HEK293 (cell line): ENCODE measurements around the gene STX5.
A peak's percentile ranks its signal among the peaks of the same experiment; 100 is the strongest.
"Not testable (repeated sequence)": the region's sequence is repeated elsewhere in the genome, so short reads cannot be mapped to it uniquely, and the experiment has no call there.

Experiments used
- CTCF ChIA-PET: fragments of 350-600 bp; formaldehyde crosslinking; extraction: SDS; loops from one replicate; lab custom pipeline; 2021; ENCODE audit warnings: antibody characterized with exemption; lab: Yijun Ruan, JAX
- POLR2A ChIA-PET: fragments of 300-600 bp; formaldehyde crosslinking; extraction: SDS; loops from one replicate; lab custom pipeline; 2020; ENCODE audit warnings: antibody characterized with exemption, inconsistent platforms; lab: Yijun Ruan, JAX
- H3K27ac ChIP-seq: fragments of 200-500 bp; sonication (Bioruptor generic); 2 replicates; pipeline ENCODE4 v1.5.1; 2014; ENCODE audit warnings: low read depth, low read length, control low read depth, inconsistent platforms; ENCODE audit errors: extremely low read depth
- H3K36me3 ChIP-seq, 2 experiments: fragments of 200-500 bp in 1 of 2; sonication (Bioruptor generic) in 1 of 2; 1 replicate in 1 of 2; 2 replicates in 1 of 2; pipeline ENCODE4 v1.5.1; 2014 to 2017; ENCODE audit warnings: inconsistent platforms in 2 of 2, low read length in 2 of 2; ENCODE audit not compliant: control insufficient read depth in 2 of 2, insufficient read depth in 1 of 2
- H3K4me1 ChIP-seq: fragments of 200-500 bp; sonication (Bioruptor generic); 2 replicates; pipeline ENCODE4 v1.5.1; 2014; ENCODE audit warnings: mild to moderate bottlenecking, low read length, inconsistent platforms; ENCODE audit not compliant: control insufficient read depth, insufficient read depth
- H3K4me3 ChIP-seq: 2 replicates; pipeline ENCODE4 v1.5.1; 2011; ENCODE audit warnings: low read depth, mild to moderate bottlenecking, control low read depth, low read length, moderate library complexity
- H3K9me3 ChIP-seq: fragments of 200-500 bp; sonication (Bioruptor generic); 2 replicates; pipeline ENCODE4 v1.5.1; 2014; ENCODE audit warnings: low read depth, low read length, inconsistent platforms; ENCODE audit not compliant: control insufficient read depth, insufficient read depth
- EGR2 ChIP-seq: fragments of 450-650 bp; formaldehyde crosslinking; IDR thresholded peaks from 2 replicates; pipeline ENCODE4 v1.5.1; 2016; ENCODE audit warnings: low read depth, missing biosample characterization, missing genetic modification characterization
- GLI2 ChIP-seq: fragments of 450-650 bp; formaldehyde crosslinking; IDR thresholded peaks from 2 replicates; pipeline ENCODE4; 2017; ENCODE audit warnings: missing biosample characterization, missing genetic modification characterization, low read depth, borderline replicate concordance
- HOXD13 ChIP-seq: sonication (generic); formaldehyde crosslinking; IDR thresholded peaks from 2 replicates; pipeline ENCODE4 v1.8.0; 2022; ENCODE audit warnings: missing genetic modification reagents, borderline replicate concordance
- IKZF3 ChIP-seq: fragments of 450-650 bp; IDR thresholded peaks from 2 replicates; pipeline ENCODE4 v1.5.0; 2018; ENCODE audit warnings: missing biosample characterization, mild to moderate bottlenecking, missing genetic modification characterization, moderate library complexity
- INSM2 ChIP-seq: fragments of 450-650 bp; formaldehyde crosslinking; IDR thresholded peaks from 2 replicates; pipeline ENCODE4 v1.5.1; 2016; ENCODE audit warnings: missing biosample characterization, missing genetic modification characterization
- MZF1 ChIP-seq: fragments of 450-650 bp; formaldehyde crosslinking; IDR thresholded peaks from 2 replicates; pipeline ENCODE4 v1.5.1; 2017; ENCODE audit warnings: missing biosample characterization, missing genetic modification characterization, borderline replicate concordance
- SP2 ChIP-seq: fragments of 450-650 bp; formaldehyde crosslinking; IDR thresholded peaks from 2 replicates; pipeline ENCODE4 v1.5.1; 2016; ENCODE audit warnings: missing biosample characterization, missing genetic modification characterization
- ZBTB26 ChIP-seq: fragments of 450-650 bp; formaldehyde crosslinking; optimal IDR thresholded peaks from 2 replicates; pipeline ENCODE3; 2016; ENCODE audit warnings: missing biosample characterization, mild to moderate bottlenecking, missing genetic modification characterization
- ZBTB7A ChIP-seq: fragments of 450-650 bp; formaldehyde crosslinking; IDR thresholded peaks from 2 replicates; pipeline ENCODE4 v1.5.1; 2016; ENCODE audit warnings: low read depth, missing biosample characterization, missing genetic modification characterization
- ZFHX2 ChIP-seq: fragments of 450-650 bp; formaldehyde crosslinking; conservative IDR thresholded peaks from 2 replicates; pipeline ENCODE4 v1.5.1; 2016; ENCODE audit warnings: missing biosample characterization, missing genetic modification characterization
- ZFP37 ChIP-seq: fragments of 450-650 bp; formaldehyde crosslinking; IDR thresholded peaks from 2 replicates; pipeline ENCODE4 v1.5.1; 2016; ENCODE audit warnings: missing biosample characterization, missing genetic modification characterization
- ZNF10 ChIP-seq: fragments of 450-650 bp; formaldehyde crosslinking; IDR thresholded peaks from 2 replicates; pipeline ENCODE4 v1.5.1; 2017; ENCODE audit warnings: missing biosample characterization, missing genetic modification characterization
- ZNF133 ChIP-seq: fragments of 450-650 bp; formaldehyde crosslinking; IDR thresholded peaks from 2 replicates; pipeline ENCODE4 v1.5.1; 2016; ENCODE audit warnings: missing biosample characterization, missing genetic modification characterization
- ZNF155 ChIP-seq: fragments of 450-650 bp; formaldehyde crosslinking; IDR thresholded peaks from 2 replicates; pipeline ENCODE4 v1.5.1; 2016; ENCODE audit warnings: missing biosample characterization, missing genetic modification characterization
- ZNF214 ChIP-seq: fragments of 450-650 bp; formaldehyde crosslinking; IDR thresholded peaks from 2 replicates; pipeline ENCODE4 v1.5.1; 2017; ENCODE audit warnings: missing biosample characterization, mild to moderate bottlenecking, missing genetic modification characterization, borderline replicate concordance
- ZNF335 ChIP-seq: fragments of 450-650 bp; formaldehyde crosslinking; conservative IDR thresholded peaks from 2 replicates; pipeline ENCODE4 v1.5.1; 2016; ENCODE audit warnings: missing biosample characterization, missing genetic modification characterization
- ZNF341 ChIP-seq: fragments of 450-650 bp; formaldehyde crosslinking; IDR thresholded peaks from 2 replicates; pipeline ENCODE4; 2016; ENCODE audit warnings: low read depth, missing biosample characterization, missing genetic modification characterization
- ZNF366 ChIP-seq: fragments of 450-650 bp; formaldehyde crosslinking; conservative IDR thresholded peaks from 2 replicates; pipeline ENCODE4 v1.5.1; 2016; ENCODE audit warnings: missing biosample characterization, missing genetic modification characterization
- ZNF394 ChIP-seq: fragments of 450-650 bp; formaldehyde crosslinking; IDR thresholded peaks from 2 replicates; pipeline ENCODE4 v1.5.1; 2016; ENCODE audit warnings: missing biosample characterization, missing genetic modification characterization, mild to moderate bottlenecking, moderate library complexity, borderline replicate concordance
- ZNF558 ChIP-seq: fragments of 450-650 bp; formaldehyde crosslinking; IDR thresholded peaks from 2 replicates; pipeline ENCODE4 v1.5.1; 2016; ENCODE audit warnings: missing biosample characterization, missing genetic modification characterization
- ZNF610 ChIP-seq: fragments of 450-650 bp; formaldehyde crosslinking; IDR thresholded peaks from 2 replicates; pipeline ENCODE4 v1.5.1; 2016; ENCODE audit warnings: missing biosample characterization, missing genetic modification characterization, borderline replicate concordance
- ZNF629 ChIP-seq: fragments of 450-650 bp; formaldehyde crosslinking; IDR thresholded peaks from 2 replicates; pipeline ENCODE4 v1.5.1; 2017; ENCODE audit warnings: missing biosample characterization, missing genetic modification characterization
- TF ChIP-seq, protein P1 (sequence below): fragments of 450-650 bp; formaldehyde crosslinking; IDR thresholded peaks from 2 replicates; pipeline ENCODE4 v1.5.1; 2017; ENCODE audit warnings: missing biosample characterization, missing genetic modification characterization
- TF ChIP-seq, protein P2 (sequence below): fragments of 450-650 bp; formaldehyde crosslinking; IDR thresholded peaks from 2 replicates; pipeline ENCODE4 v1.5.1; 2016; ENCODE audit warnings: missing biosample characterization, missing genetic modification characterization, borderline replicate concordance
- TF ChIP-seq, protein P3 (sequence below): fragments of 450-650 bp; formaldehyde crosslinking; IDR thresholded peaks from 2 replicates; pipeline ENCODE4 v1.5.1; 2016; ENCODE audit warnings: missing biosample characterization, missing genetic modification characterization

STX5 gene

DNA sequence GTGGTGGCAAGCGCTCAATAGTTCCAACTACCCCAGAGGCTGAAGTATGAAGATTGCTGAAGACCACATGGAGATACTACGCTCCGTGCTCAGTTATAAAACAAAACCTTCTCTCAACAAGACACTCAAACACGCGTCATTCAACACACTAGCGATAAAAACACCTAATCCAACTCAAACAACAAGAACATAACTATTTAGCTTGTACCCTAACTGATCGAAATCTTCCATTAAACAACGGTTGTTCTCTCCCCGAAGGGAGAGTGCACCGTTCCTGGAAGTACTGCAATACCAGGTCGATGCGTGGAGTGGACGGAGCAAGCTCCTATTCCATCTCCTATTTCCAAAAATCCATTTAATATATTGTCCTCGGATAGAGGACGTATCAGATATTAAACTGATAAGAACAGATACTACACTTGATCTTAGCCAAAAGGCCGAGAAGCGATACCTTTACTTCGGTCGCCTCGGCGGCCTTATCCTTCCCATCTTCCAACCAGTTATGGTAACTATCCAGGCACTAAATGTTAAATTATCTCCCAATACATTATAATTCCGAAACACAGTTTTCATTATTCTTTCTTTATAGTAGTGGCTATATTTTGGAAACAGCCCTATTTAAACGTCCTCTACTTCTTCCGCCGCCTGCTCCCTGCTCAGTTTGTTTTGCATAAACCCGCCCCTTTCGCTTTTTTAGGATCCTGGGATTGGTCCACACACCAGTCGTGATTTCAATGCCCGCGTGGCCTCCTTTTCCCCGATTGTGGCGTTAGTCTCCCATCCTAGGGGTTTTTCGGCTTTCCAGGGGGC, 9.7 kb upstream of the STX5 start (continued):
- TF ChIP-seq ZNF214: no peak
- TF ChIP-seq ZNF155 (tag by site-specific recombination): no peak
- TF ChIP-seq ZNF133 (tag by site-specific recombination): no peak
- TF ChIP-seq ZNF558: peak; percentile 50; the same call in 1 of the 2 replicates
- TF ChIP-seq ZFHX2 (tag by site-specific recombination): 0 out of 2 replicates have a peak, but pooled peaks have one; percentile 11
- peak; percentile 81; the same call in 1 of the 2 replicates for TF ChIP-seq ZNF610 (tag by site-specific recombination)
- peak; percentile 88 for TF ChIP-seq HOXD13 (CRISPR knock-in tag)
- peak; percentile 58 for TF ChIP-seq ZNF10
- peak; percentile 94 for TF ChIP-seq ZNF341 (tag by site-specific recombination)
- TF ChIP-seq, protein P1, sequence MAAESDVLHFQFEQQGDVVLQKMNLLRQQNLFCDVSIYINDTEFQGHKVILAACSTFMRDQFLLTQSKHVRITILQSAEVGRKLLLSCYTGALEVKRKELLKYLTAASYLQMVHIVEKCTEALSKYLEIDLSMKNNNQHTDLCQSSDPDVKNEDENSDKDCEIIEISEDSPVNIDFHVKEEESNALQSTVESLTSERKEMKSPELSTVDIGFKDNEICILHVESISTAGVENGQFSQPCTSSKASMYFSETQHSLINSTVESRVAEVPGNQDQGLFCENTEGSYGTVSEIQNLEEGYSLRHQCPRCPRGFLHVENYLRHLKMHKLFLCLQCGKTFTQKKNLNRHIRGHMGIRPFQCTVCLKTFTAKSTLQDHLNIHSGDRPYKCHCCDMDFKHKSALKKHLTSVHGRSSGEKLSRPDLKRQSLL (tag by site-specific recombination): peak; percentile 59
- TF ChIP-seq, protein P2, sequence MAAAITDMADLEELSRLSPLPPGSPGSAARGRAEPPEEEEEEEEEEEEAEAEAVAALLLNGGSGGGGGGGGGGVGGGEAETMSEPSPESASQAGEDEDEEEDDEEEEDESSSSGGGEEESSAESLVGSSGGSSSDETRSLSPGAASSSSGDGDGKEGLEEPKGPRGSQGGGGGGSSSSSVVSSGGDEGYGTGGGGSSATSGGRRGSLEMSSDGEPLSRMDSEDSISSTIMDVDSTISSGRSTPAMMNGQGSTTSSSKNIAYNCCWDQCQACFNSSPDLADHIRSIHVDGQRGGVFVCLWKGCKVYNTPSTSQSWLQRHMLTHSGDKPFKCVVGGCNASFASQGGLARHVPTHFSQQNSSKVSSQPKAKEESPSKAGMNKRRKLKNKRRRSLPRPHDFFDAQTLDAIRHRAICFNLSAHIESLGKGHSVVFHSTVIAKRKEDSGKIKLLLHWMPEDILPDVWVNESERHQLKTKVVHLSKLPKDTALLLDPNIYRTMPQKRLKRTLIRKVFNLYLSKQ: peak; percentile 86
- peak; percentile 93 for TF ChIP-seq INSM2 (tag by site-specific recombination)
- no peak; the same call in 1 of the 2 replicates for TF ChIP-seq GLI2 (tag by site-specific recombination)
- TF ChIP-seq ZNF629 (tag by site-specific recombination): peak; percentile 96
- peak; percentile 100 for TF ChIP-seq ZFP37 (tag by site-specific recombination)
- TF ChIP-seq, all 188 proteins: peak for 113

GRCh38 chr11:62840721-62841360, 9.0 kb upstream of the STX5 start:
- H3K36me3 ChIP-seq: peaks cover 0 to 18% of the 10 kb centered on the region in 2 experiments; a peak in 2 of 3 replicates
- POLR2A ChIA-PET: interaction anchor here (0.6 to 3.4 kb wide), 58 partner anchors 8 to 1463 kb away, joined by 3 to 182 read pairs (median 6); partner anchors contain the start of genes AHNAK, B3GAT3, BSCL2 and C11orf98
- not testable (repeated sequence) for H3K9me3 ChIP-seq, H3K4me1 ChIP-seq
- CTCF ChIA-PET: interaction anchor here (0.8 to 2.3 kb wide), 3 partner anchors 21 to 943 kb away, joined by 4 to 9 read pairs (median 7); no protein-coding TSS in a partner anchor
- peak overlapping the region; percentile 63 for H3K4me3 ChIP-seq
- peak overlapping the region; percentile 80 for H3K27ac ChIP-seq
- TF ChIP-seq ZBTB7A (tag by site-specific recombination): 0 out of 2 replicates have a peak, but pooled peaks have one; percentile 24
- TF ChIP-seq, protein P3, sequence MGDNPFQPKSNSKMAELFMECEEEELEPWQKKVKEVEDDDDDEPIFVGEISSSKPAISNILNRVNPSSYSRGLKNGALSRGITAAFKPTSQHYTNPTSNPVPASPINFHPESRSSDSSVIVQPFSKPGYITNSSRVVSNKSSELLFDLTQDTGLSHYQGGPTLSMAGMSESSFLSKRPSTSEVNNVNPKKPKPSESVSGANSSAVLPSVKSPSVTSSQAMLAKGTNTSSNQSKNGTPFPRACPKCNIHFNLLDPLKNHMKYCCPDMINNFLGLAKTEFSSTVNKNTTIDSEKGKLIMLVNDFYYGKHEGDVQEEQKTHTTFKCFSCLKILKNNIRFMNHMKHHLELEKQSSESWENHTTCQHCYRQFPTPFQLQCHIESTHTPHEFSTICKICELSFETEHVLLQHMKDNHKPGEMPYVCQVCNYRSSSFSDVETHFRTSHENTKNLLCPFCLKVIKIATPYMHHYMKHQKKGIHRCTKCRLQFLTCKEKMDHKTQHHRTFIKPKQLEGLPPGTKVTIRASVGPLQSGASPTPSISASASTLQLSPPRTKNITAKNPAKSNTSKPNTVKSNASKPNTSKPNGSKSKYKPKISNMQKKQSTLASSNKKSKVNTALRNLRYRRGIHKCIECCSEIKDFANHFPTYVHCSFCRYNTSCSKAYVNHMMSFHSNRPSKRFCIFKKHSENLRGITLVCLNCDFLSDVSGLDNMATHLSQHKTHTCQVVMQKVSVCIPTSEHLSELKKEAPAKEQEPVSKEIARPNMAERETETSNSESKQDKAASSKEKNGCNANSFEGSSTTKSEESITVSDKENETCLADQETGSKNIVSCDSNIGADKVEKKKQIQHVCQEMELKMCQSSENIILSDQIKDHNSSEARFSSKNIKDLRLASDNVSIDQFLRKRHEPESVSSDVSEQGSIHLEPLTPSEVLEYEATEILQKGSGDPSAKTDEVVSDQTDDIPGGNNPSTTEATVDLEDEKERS (tag by site-specific recombination): peak; percentile 47; the same call in 1 of the 2 replicates
- TF ChIP-seq SP2 (tag by site-specific recombination): peak; percentile 3; the same call in 1 of the 2 replicates
- peak; percentile 73; the same call in 1 of the 2 replicates for TF ChIP-seq ZNF394
- TF ChIP-seq ZNF558: peak; percentile 63; the same call in 1 of the 2 replicates
- peak; percentile 91 for TF ChIP-seq ZNF366
- 0 out of 2 replicates have a peak, but pooled peaks have one; percentile 8 for TF ChIP-seq MZF1 (tag by site-specific recombination)
- 0 out of 2 replicates have a peak, but pooled peaks have one; percentile 6 for TF ChIP-seq IKZF3 (tag by site-specific recombination)
- peak; percentile 41; the same call in 1 of the 2 replicates for TF ChIP-seq ZNF335
- TF ChIP-seq ZBTB26 (tag by site-specific recombination): peak; percentile 46
- TF ChIP-seq EGR2 (tag by site-specific recombination): peak; percentile 13; the same call in 1 of the 2 replicates
